IPS-NIHi11 (cell line): ENCODE measurements around the gene HDAC10.

Experiments
- DNase-seq: peaks from one replicate; pipeline ENCODE4 v3.0.0; 2012; ENCODE audit warnings: mixed read lengths, low spot score

HDAC10 gene

DNA sequence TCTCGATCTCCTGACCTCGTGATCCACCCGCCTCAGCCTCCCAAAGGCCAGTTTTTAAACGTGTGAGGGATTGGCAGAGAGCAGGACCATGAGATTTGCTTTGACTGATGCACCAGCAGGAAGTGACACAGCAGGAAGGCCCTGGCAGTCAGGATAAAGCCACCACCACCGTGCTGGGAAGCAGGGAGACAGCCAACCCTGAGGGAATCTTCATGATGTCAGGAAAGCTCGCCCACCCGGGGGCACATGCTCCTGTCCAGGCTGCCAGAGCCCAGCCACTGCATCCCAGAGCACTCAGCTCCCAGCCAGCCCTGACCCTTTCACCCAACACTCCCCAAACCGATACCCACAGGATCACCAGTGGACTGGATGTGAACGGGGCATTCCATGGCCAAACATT is 12.3 kb downstream of the HDAC10 start:
- no peak for DNase-seq

DNA sequence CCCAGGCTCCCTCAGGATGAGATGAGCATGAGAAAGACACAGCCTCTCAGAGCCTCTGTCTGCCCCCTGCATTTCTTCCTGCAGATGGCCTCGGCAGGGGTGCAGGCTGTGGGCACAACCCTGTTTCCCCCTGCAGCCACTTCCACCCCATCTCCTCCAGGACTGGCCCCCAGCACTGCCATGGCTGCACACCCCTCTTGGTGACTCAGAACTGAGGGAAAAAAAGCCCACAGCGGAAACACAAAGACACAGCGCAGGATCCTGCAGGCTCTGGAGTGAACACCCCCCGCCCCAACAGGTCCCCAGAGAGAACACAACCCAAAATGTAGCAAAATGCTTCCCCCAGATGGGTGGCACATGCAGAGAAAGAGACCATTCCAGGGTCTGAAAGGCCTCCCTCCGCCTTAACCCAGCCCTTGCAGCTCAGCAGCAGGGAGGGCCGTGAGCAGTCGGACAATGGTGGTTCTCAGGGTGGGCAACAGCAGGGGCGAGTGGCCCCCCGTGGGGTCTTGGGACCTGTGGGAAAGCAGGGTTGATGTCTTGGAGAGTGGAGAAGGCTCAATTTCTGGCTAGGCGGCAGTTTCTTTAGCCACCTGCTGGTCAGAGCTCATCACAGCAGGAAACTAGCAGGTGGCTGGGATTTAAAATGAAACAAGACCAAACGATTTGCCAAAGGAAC is 14.2 kb downstream of the HDAC10 start:
- peak; percentile 55 for DNase-seq

DNA sequence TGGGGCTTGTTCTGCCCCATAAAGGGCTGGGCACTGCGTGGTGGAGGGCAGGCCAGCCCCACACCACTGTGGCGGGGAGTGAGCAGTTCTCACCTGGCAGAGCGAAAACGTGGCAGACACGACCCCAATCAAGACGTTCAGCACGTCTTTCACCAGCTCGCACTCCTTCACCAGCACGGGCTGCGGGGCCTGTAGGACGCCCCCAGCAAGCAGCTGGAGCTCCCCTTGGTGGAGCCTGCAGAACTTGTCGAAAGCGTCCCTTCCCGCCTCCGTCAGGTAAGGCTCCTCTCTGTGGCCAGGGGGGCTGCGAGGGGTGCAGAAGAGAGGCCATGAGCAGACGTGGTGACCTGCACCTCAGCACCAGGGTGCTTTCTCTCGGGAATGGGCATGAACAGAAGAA is 17.8 kb downstream of the HDAC10 start:
- no peak for DNase-seq

DNA sequence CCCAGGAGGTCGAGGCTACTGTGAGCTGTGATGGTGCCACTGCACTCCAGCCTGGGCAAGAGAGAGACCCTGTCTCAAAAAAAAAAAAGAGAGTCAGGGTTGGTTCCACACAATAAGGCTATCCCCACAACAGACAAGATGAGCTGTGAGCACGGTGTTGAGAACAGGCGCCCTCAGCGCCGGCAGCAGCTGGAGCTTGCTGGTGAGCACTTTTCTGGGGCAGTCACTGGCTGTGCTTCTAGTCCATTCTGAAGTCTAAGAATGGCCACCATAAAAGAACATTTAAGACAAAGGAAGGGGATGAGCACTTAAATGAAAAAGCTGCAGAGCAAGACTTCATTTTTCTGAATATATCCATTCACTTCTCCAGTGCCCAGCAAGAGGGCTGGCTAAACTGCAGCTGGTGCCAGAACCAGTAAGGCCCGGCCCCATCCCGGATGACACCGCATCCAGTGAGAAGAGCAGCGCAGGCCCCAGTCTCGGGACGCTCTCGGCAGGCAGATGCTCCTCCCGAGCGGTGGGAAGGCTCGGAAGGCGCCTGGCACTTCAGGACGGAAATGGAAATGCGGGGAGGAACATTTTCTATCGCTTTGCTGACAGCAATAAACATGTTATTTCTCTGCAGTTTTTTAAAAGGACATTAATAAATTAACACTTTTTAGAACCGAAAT is 18.4 kb downstream of the HDAC10 start:
- no peak for DNase-seq

DNA sequence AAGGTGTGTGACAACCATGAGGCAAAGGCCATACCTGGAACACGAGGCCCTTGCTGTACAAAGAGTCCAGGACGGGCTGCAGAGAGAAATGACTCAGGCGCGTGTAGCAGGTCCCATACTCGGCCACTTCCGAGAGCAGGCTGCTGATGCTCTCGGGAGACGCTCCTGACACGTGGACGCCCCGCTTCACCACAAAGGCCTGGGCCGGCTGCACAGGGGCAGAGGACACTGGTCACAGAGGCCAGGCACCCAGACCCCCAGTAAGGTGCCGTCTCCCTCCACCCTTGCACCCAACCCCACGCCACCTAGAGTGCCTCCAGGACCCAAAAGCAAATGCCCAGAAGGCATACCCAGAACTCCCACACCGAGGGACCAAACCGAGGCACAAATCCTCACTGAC is 21.7 kb downstream of the HDAC10 start:
- no peak for DNase-seq

DNA sequence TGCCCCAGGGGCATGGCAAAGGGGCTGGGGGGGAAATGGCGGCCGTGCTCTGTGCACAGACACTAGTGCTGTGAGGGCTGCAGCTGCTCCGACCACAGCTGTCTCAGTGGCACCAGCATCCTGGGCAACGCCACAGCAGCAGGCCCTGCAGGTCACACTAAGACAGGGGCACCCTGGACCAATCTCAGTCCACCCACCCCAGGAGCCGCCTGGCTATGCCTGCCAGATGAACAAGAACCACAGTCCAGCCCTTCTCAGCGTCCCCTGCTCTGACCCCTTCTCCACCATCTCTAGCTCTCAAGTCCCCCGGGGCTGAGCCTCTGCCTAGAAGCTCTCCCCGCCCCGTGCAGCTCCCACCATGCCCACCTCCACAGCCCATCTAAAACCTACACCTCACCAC is 22.7 kb downstream of the HDAC10 start:
- DNase-seq = no peak

DNA sequence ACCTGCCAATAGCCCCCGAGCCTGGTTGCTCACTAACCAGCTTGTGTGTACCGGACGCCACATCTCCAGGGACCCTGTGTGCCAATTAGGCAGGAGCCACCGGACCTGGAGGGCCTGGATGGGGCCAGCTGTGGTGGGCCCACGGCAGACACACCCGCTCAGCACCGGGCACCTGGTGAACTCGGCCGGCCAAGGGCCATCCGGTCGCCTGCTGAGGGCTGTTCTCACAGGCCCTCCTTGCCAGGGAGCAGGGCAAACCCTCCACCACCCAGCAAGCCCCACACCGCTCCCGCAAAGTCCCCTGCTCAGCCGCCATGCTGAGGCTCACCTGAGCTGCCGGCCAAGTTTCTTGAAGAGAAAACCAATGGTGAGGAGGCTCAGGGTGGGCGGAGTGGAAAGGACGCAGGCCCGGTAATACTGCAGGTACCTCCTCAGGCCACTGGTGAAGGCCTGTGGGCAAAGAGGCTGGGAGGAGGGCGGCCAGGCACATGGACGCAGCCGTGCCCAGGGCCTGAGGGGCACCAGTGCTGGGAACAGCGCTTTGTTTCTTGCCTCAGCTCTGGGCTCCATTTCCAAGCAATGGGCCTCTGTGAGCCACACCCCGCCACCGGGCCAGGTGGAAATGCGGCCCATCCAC is 23.4 kb downstream of the HDAC10 start:
- no peak for DNase-seq

DNA sequence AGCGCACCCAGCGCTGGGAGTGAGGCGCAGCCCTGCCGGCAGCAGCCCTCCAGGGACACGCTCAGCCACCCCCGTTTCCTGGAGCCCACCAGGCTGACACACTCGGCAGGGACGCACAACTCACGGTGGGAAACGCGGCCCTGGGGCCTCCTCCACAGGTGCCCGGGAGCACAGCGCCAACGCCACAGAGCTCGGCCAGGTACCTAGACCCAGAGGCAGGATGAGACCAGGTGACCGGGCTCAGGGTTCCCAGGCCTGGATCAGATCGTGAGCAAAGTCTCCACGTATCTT is 24.2 kb downstream of the HDAC10 start:
- DNase-seq = no peak

DNA sequence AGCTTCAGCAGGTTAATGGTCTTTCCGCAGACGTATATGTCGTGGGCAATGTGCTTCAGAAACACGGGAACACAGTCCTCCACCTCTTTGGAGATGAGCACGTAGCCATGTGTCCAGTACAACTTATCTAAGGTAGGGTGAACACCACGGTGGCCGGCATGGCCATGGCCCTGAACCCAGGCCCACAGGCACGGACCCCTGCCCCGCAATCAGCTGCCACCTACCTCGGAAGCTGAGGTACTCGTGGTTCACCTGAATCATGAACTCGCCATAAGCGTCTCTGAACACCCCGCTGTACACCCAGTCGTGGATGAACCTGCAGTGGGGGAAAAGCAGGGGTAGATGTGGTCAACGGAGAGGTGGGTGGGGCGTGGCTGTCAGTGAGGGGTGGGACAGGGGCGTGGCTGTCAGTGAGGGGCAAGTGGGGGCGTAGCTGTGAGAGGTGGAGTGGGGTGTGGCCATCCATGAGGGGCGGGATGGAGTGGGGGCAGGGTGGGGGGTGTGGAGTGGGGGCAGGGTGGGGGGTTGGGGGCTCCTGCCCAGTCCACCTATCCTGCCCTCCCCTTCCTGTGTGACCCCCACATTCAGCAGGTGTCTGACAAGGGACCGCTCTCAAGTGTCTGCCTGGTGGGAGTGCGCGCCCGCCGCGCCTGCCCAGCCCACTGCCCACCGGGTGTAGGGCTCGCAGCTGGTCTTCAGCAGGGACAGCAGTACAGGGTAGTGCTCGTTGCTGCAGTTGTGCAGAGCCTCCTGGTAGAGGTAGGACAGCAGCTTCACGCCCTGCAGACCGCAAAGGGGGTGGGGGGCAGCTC is 24.8 kb downstream of the HDAC10 start:
- no peak for DNase-seq

DNA sequence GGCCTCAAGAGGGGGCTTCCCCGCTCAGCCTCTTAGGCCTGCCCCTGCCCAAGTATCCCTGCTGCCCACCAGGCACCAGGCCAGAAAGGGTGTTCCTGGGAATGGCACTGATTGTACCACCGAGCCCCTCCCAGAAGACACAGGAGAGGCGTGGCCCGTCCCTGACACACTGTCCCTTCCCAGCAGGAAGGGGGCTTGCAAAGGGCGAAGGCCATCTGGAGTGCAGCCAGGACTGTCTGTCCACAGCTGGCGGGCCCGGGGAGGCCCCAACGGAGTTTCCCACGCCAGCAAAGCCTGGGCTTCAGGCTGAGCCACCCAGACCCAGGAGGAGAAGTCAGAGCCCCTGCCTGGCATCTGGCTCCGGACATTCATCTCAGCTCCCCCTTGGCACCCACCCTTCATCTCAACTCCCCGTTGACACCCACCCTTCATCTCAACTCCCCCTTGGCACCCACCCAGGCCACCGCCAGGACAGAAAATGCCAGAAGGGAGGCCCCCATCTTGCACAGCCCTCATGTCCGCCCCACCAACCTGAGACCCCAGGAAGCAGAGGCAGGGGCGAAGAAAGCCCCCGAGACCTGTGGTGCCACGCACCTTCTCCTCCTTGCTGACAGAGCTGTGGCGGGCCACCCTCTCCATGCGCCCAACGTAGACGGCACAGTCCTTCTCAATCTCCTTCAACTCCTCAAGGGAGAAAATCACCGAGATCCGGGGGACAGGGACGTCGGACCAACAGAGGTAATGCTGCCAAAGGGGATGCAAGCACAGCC is 25.7 kb downstream of the HDAC10 start:
- DNase-seq = no peak

DNA sequence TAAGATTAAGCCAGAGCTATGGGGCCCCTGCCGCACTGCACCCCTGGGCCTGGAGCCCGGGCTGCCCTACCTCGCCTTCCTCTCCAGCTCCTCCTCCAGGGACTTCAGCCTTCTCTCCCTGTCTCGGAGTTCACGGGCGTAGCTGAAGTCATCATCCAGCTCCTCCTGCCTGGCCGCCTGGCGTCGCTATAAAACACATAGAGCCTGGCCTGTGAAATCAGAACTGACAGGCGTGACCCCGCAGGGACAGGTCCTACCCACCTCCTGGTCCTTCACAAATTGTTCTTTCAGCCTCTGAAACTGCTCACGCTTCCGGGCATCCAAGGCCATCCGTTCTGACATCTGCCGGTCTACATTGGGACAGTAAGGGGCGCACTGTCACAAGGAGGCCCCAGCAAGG is 27.0 kb downstream of the HDAC10 start:
- no peak for DNase-seq

DNA sequence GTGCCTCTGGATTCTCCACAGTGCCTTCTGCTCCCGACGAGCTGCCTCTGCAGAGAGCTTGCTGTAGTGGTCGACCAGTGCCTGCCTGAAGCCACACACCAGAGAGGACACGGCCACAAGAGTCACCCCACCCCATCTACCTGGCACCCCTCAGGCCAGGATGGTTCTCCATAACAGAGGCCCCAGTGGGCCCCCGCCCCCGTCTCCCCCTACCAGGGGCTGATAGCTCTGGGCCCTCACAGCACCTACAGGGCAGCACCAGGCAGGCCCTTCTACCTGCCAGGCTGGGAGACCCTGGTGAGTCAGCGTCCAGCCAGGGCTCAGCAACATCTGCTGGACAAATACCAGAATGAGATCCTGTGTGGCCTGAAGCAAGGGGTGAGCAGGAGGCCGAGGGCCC is 28.6 kb downstream of the HDAC10 start:
- DNase-seq = no peak

DNA sequence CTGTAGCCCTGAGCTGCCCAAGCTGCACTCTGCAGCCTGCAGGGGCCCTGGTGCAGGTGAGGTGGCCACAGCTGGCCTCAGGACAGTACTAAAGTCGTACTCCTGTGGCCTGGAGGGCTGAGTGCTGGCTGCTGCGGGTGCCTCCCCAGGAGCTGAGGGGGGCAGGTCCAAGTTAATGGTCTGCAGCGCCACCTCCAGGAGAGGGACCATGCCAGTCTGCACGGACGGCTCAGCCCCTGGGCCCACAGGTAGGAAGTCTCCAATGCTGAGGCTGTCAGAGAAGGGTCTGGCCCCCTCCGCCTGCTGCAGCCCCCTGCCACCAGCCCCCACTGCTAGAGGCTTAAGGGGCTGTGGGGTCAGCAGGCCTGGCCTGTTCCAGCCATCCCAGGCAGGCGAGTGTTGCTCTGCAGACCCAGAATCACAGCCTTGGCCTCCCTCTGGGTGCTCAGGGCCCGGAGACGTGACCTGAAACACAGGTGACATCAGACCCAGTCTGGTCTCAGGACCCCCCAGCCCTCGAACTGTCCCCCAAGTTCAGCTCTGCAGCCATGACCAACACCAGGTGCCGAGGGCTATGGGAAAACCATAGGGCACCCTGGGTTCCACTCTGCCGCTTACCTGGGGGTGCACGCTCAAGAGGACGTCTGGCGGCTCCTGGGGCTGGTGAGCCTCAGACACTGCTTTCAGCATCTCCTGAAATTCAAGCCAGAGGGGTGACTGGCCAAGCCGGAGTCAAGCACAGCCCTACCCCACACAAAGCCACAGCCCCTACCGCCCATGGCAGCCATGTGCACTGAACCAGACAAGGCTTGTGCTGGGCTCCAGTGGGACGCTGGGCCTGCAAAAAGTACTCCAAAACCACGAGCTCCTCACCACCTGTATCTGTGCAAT is 29.4 kb downstream of the HDAC10 start:
- DNase-seq = no peak

DNA sequence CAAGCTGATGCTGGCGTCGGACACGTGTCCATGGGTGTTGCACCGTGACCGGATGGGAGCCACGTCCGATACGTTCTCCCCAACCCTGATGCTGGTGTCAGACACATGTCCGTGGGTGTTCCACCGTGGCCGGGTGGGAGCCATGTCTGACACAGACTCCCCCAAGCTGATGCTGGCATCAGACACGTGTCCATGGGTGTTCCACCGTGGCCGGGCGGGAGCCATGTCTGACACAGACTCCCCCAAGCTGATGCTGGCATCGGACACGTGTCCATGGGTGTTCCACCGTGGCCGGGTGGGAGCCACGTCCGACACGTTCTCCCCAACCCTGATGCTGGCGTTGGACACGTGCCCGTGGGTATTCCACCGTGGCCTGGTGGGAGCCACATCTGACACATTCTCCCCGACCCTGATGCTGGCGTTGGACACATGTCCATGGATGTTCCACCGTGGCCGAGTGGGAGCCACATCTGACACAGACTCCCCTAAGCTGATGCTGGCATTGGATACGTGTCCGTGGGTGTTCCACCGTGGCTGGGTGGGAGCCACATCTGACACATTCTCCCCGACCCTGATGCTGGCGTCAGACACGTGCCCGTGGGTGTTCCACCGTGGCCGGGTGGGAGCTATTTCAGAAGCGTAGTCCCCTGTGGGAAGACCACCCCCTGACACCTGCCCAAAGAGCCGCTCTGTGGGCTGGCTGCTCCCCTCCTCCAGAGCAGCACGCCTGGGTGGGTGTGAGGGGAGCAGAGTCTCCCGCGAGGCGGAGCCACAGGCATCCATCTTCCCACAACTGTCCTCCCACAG is 30.3 kb downstream of the HDAC10 start:
- DNase-seq = no peak

DNA sequence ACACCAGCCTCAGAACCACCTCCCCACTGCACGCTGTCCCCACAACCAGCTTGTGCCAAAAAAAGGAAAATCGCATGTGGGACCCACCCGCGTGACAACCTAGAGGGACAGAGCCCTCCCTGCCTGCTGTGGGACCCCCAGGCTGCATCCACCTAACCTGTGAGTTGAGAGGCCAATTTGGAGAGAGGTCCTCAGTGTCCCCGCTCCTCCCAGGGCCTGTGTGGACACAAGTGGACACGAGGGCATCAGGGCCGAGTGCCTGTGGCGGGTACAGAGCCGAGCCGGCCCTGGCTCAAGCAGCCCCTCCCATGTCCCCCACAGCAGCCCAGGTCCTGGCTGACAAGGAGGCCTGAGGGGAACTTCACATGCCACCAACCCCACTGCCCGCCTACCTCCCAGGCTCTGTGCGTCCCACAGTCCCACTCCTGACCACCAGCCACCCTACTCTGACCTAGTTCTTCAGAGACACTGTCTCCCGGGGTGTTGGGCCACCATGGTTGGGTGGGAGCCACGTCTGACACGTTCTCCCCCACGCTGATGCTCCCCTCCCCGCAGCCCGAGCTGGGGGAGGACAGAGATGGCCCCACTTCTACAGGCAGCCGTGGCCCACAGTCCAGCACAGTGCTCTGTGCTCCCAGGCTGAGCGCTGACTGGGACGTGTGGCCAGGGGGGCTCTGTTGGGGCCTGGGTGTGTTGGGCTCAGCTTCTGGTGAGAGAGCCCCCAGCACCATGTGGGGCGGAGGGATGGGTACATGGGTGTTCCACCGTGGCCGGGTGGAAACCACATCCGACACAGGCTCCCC is 31.1 kb downstream of the HDAC10 start:
- no peak for DNase-seq

DNA sequence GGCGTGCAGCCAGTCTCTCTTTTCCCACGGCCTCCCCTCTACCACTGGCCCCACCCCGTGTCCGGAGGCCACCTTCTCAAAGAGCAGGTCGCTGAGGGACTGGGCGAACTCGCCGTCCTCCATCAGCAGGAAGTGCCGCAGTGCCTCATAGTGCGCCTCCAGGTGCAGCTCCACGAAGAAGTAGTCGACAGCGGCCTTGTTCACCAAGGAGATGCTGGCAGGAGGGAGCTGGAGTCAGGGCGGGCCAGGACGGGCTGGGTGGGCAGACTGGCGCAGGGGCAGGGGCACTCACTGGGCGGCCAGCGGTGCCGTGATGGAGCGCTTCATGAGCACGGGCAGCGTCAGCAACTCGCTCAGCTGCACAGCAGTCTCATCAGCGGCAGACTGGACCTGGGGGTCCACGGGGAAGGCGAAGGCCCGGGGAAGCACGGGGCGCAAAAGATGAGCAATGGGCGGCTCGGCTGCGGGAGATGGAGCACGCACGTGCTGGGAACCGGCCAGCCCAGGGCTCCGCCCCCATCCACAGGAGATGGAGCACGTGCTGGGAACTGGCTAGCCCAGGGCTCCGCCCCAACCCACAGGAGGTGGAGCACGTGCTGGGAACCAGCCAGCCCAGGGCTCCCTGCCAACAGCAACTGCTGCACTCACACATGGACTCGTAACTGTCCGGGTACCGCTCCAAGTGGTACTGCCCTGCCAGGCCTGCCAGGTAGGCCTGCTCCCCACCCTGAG is 31.9 kb downstream of the HDAC10 start:
- peak; percentile 95 for DNase-seq

DNA sequence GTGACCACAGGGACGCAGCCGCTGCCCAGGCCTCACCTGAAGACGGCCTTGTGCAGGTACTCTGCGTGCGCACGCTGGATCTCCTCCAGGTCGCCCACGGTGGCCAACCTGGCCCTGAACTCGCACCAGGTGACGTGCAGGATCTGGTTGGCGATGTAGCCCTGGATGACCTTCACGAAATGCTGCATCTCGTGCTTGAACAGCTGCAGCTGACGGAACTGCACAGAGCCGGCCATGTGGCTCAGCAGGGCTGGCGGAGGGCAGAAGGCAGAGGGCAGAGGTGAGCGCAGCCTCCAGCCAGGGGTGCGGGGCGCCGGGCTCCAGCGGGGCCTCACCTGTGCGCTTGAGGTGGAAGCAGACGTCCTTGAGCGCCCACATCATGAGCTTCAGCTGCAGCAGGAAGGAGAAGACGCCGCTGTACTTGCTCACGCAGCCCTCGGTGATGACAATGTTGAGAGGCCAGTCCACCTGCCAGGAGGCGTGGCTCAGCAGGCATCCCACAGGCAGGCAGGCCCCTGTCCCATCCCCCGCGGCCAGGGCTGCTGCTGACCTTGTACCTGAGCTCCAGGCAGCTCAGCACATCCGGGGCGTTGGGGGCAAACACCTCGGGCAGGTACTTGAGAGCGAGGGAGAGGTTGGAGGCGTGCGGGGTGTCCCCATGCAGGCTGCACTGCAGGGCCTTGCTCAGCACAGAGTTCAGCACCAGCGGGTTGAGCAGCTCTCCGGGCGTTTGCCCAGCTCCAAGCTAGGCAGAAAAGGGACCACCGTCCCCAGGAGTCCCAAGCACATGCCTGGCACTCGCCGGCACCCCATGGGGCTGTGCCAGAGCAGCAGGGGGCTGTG is 32.7 kb downstream of the HDAC10 start:
- no peak for DNase-seq
